CD4-positive, alpha-beta T cell treated with Interferon alpha-2 for 1 hour (primary cell): ENCODE data around the gene BATF2.
A peak's percentile ranks its signal among the peaks of the same experiment; 100 is the strongest.
"Not testable (repeated sequence)": the region's sequence is repeated elsewhere in the genome, so short reads cannot be mapped to it uniquely, and the experiment has no call there.

ENCODE experiments used
- DNase-seq, 2 donors: peaks; one replicate each; pipeline ENCODE4 v3.0.0-alpha.2; 2020 to 2022

BATF2 gene

GRCh38 chr11:64996710-64997380 lies at the start of gene BATF2:
TSS of gene BATF2 (minus strand) at chr11:64996971. CDS start at chr11:64996914, 57 bp downstream.
- peak; percentile 43 to 77 for DNase-seq

- no peak for DNase-seq
These were observed 49.0 kb upstream of the BATF2 start for GRCh38 chr11:65045728-65046127.

- no peak for DNase-seq
These were observed 48.3 kb upstream of the BATF2 start for GRCh38 chr11:65045061-65045460.

- DNase-seq: peak in 1 of 2 donors; percentile 26
These were observed 47.2 kb upstream of the BATF2 start for GRCh38 chr11:65043881-65044501.

- no peak for DNase-seq
These were observed 46.1 kb upstream of the BATF2 start for GRCh38 chr11:65042891-65043290.

GRCh38 chr11:65040847-65041622 lies 44.3 kb upstream of the BATF2 start, which contains the start of gene SAC3D1:
TSS of gene SAC3D1 (plus strand) at chr11:65041210. CDS start at chr11:65041293, 83 bp downstream.
- peak; percentile 87 to 91 for DNase-seq

- no peak for DNase-seq
These were observed 43.7 kb upstream of the BATF2 start for GRCh38 chr11:65040520-65040846.

- no peak for DNase-seq
These were observed 40.2 kb upstream of the BATF2 start for GRCh38 chr11:65036931-65037330.

GRCh38 chr11:65035579-65035978 lies 38.8 kb upstream of the BATF2 start:
- DNase-seq: no peak

- DNase-seq: no peak
These were observed 37.7 kb upstream of the BATF2 start for GRCh38 chr11:65034423-65034822.

GRCh38 chr11:65032216-65032615 lies 35.4 kb upstream of the BATF2 start:
- no peak for DNase-seq

GRCh38 chr11:65027213-65028067 lies 30.7 kb upstream of the BATF2 start, which contains the start of gene SNX15:
TSS of gene SNX15 (plus strand) at chr11:65027439. CDS start at chr11:65027538, 99 bp downstream.
- DNase-seq: peak; percentile 91 to 97

GRCh38 chr11:65026810-65027209 lies 30.0 kb upstream of the BATF2 start:
- no peak for DNase-seq

- not testable (repeated sequence) for DNase-seq
These were observed 26.7 kb upstream of the BATF2 start for GRCh38 chr11:65023502-65023901.

- DNase-seq: no peak
These were observed 24.7 kb upstream of the BATF2 start for GRCh38 chr11:65021509-65021908.

GRCh38 chr11:65021003-65021402 lies 24.2 kb upstream of the BATF2 start:
- no peak for DNase-seq

- DNase-seq: no peak
These were observed 23.1 kb upstream of the BATF2 start for GRCh38 chr11:65019824-65020223.

GRCh38 chr11:65017937-65018336 lies 21.2 kb upstream of the BATF2 start:
- no peak for DNase-seq

GRCh38 chr11:65016705-65017104 lies 19.9 kb upstream of the BATF2 start:
- DNase-seq: no peak

- no peak for DNase-seq
These were observed 18.0 kb upstream of the BATF2 start for GRCh38 chr11:65014726-65015227.

- DNase-seq: peak; percentile 87 to 90
These were observed 17.3 kb upstream of the BATF2 start, which contains the start of gene ARL2 for GRCh38 chr11:65013888-65014725. TSS of gene ARL2 (plus strand) at chr11:65014160. CDS start at chr11:65014208, 48 bp downstream.
